Fibroblast of pulmonary artery (primary cell): ENCODE data around the gene FOXN3.

Source experiments
- DNase-seq: peaks from one replicate; pipeline ENCODE4 v3.0.0-alpha.2; 2010; ENCODE audit warnings: low read depth
- H3K4me3 ChIP-seq: replicated peaks from 2 replicates; pipeline ENCODE4 v1.5.1; 2011; ENCODE audit warnings: low read depth, mild to moderate bottlenecking, control low read depth, low read length, moderate library complexity
- TF ChIP-seq, protein P1 (sequence below): IDR thresholded peaks from 2 replicates; pipeline ENCODE4 v1.5.1; 2011; ENCODE audit warnings: mild to moderate bottlenecking, control low read depth, low read length, inconsistent platforms; ENCODE audit errors: missing control alignments

FOXN3 gene

DNA sequence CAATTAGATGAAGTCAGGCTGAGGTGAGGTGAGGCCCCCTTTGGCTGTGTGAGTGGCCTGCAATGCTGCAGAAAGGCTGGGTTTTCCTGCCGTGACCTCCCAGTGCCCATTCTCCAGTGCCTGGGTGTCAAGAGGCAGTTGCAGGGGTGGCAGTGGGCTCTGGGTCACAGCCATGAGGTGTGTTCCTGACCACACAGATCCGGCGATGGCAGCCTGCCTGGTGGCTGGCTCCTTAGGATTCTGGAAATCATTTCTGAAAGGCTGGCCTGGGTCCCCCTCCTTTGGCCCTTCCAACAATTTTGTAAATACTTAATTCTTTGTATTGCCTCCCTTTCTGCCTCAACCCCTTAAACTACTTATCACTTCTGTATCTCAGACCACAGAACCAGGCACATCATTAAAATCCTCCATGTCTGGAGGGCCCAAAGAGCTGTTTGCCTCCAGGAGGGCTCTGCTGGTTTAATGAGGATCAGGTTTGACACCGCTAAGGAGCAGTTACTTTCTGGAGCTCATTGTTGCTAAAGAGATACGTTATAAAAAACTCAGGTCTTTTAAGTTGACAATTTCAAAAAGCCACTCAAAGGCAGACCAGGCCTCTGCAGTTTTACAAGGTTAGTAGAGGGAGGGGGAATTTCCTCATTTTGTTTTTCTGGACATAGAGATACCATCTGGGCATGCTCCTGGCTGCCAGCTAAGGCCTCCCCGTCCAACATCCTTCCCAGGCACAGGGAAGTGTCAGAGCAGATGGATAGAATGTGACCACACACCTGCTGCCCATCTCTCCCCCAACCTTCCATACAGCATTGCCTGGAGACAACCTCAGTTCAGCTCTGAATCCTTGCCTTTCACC is 204.4 kb downstream of the FOXN3 start:
- H3K4me3 ChIP-seq = no peak overlapping the region
- TF ChIP-seq, protein P1, sequence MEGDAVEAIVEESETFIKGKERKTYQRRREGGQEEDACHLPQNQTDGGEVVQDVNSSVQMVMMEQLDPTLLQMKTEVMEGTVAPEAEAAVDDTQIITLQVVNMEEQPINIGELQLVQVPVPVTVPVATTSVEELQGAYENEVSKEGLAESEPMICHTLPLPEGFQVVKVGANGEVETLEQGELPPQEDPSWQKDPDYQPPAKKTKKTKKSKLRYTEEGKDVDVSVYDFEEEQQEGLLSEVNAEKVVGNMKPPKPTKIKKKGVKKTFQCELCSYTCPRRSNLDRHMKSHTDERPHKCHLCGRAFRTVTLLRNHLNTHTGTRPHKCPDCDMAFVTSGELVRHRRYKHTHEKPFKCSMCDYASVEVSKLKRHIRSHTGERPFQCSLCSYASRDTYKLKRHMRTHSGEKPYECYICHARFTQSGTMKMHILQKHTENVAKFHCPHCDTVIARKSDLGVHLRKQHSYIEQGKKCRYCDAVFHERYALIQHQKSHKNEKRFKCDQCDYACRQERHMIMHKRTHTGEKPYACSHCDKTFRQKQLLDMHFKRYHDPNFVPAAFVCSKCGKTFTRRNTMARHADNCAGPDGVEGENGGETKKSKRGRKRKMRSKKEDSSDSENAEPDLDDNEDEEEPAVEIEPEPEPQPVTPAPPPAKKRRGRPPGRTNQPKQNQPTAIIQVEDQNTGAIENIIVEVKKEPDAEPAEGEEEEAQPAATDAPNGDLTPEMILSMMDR = no peak
- no peak for DNase-seq

DNA sequence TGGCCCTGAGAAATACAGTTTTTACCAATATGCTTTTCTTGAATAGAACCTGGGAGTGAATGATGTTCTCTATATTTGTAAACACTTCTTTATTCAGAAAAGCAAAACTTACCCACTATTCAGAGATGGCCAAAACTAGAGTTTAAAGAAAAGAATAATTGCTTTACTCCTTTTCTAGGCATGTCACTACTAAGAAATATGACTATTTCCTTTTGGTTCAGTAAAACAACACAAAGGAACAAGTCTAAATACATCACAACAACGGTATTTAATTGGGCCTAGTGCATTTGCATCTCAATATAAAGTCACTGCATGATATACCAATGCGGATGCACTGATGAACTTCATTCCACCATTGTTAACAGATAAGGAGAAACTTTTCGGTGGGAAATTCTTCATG is 207.5 kb downstream of the FOXN3 start:
- DNase-seq = no peak
- TF ChIP-seq, protein P1 = no peak
- no peak overlapping the region for H3K4me3 ChIP-seq

DNA sequence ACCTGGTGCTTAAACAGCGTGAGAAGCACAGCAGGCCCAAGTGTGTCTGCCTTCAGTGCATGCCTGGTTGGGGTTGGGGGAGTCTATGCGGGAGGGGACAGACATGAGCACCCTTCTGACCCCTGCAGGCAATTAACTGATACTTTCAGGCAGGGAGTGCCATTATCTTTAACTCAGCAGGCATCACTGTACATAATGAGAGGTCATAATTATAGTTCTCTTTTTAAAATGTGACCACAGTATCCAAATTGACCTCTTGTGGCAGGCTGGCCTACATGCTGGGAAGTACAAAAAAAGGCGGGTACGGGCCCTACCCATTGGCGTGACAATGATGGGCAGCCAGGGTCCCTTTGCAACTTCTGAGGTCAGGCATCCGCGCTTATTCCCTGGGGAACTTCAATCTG is 209.1 kb downstream of the FOXN3 start:
- DNase-seq = no peak
- H3K4me3 ChIP-seq = no peak overlapping the region
- TF ChIP-seq, protein P1 = no peak

DNA sequence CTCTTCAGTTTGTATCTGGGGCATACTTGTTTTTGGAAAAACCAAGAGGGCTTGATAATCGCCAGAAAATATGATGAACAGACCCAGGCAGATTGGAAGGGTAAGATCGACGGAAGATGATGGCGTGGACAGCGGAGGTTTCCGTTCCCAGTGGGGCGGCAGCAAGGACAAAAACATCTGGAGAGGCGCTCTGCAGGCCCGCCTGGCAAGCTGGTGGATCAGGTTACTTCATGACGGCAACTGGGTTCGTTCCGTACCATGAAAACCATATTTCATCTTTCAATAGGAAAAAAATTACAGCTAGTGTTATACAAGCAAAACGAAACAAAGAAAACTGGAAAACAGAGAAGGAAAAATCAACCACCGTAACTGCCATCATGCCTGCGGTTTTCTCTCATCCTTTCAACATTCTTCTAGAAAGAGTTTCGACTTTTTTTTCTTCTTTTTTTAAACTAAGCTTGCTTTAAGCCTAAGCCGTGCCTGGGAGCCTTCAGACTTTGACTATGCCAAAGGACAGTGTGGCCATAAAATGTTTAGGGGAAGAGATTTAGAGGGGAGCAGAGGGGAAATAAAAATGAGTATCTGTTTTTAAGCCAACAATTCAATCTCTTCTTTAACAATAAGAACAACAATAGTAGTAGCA is 210.5 kb downstream of the FOXN3 start:
- DNase-seq = no peak
- TF ChIP-seq, protein P1 = no peak
- H3K4me3 ChIP-seq = no peak overlapping the region

DNA sequence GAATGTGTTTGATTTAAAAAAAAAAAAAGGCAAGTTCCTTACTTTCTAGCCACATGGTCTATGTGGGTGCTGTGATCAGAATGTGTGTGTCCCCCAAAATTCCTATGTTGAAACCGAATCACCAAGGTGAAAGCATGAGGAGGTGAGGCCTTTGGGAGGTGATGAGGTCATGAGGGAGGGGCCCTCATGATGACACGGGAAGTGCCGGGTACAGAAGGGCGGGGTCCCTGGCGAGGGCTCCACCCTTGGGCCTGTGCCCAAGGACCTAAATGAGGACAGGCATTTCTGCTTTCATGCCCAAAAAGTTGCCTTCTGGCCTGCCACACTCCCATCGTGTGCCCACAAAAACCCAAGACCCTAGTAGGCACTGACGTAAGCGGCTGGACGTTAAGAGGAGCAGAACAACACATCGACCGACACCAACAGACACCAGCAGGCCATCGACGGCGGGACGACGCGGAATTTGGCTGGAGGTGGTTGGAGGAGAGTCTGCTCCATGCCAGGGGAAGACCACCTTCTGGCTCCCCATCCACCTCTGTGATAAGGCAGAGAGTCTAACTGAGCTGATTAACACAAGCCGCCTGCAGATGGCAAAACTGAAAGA is 211.8 kb downstream of the FOXN3 start:
- H3K4me3 ChIP-seq = no peak overlapping the region
- DNase-seq = no peak
- TF ChIP-seq, protein P1 = no peak

DNA sequence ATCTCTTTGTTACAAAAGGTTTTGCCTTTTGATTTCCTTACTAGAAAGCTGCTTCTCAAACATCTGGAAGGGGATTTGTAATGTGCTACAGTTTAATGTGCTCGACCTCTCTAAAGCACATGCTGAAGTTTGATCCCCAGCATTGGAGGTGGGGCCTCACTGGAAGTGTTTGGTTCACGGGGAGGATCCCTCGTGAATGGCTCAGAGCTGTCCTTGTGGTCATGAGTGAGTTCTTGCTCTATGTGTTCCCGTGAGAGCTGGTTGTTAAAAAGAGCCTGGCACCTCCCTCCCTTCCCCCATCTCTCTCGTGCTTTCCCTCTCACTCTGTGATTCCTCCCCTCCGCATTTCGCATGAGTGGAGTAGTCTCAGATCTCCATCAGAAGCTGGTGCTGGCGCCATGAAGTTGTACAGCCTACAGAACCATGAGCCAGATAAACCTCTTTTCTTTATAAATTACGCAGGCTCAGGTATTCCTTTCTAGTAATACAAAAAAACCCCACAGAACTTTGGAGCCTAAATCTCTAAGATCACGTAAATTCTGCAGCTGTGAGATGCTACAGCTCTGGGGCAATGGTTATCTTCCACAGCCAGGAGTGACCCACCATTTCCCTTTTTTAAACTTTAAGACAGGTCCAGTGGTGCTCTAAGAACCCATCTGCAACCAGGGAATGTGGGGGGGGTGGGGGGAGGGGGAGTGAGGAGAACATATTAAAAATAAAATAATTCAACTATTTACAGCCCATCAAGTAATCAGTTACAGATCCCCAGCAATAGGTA is 214.4 kb downstream of the FOXN3 start:
- TF ChIP-seq, protein P1 = no peak
- DNase-seq = no peak
- H3K4me3 ChIP-seq = no peak overlapping the region
